ENCODE data around the gene CACNB4.
"Not testable (repeated sequence)": the region's sequence is repeated elsewhere in the genome, so short reads cannot be mapped to it uniquely, and the experiment has no call there.

Gene CACNB4

GRCh38 chr2:151907286-151908203 is 191.3 kb downstream of the CACNB4 start:
- DNase-seq (ENCODE audit: low read depth in 3 of 3, low spot score in 1 of 3): no peak

GRCh38 chr2:151906633-151906998 is 192.2 kb downstream of the CACNB4 start:
- DNase-seq (ENCODE audit: low read depth in 3 of 3, low spot score in 1 of 3): no peak

GRCh38 chr2:151905963-151906632 is 192.7 kb downstream of the CACNB4 start:
- no peak for DNase-seq (ENCODE audit: low read depth in 3 of 3, low spot score in 1 of 3)

- DNase-seq (ENCODE audit: low read depth in 3 of 3, low spot score in 1 of 3): no peak
These were observed 194.0 kb downstream of the CACNB4 start for GRCh38 chr2:151904807-151905206.

- DNase-seq (ENCODE audit: low read depth in 3 of 3, low spot score in 1 of 3): no peak
These were observed 194.8 kb downstream of the CACNB4 start for GRCh38 chr2:151904021-151904420.

- DNase-seq (ENCODE audit: low read depth in 3 of 3, low spot score in 1 of 3): no peak
These were observed 196.0 kb downstream of the CACNB4 start for GRCh38 chr2:151902829-151903228.

GRCh38 chr2:151900331-151900730 is 198.5 kb downstream of the CACNB4 start:
- DNase-seq (ENCODE audit: low read depth in 3 of 3, low spot score in 1 of 3): no peak

GRCh38 chr2:151899156-151899555 is 199.7 kb downstream of the CACNB4 start:
- no peak for DNase-seq (ENCODE audit: low read depth in 3 of 3, low spot score in 1 of 3)

GRCh38 chr2:151891566-151892194 is 207.2 kb downstream of the CACNB4 start:
- no peak for DNase-seq (ENCODE audit: low read depth in 3 of 3, low spot score in 1 of 3)

GRCh38 chr2:151887164-151887563 is 211.7 kb downstream of the CACNB4 start:
- no peak for DNase-seq (ENCODE audit: low read depth in 3 of 3, low spot score in 1 of 3)

GRCh38 chr2:151886241-151886640 is 212.6 kb downstream of the CACNB4 start:
- DNase-seq (ENCODE audit: low read depth in 3 of 3, low spot score in 1 of 3): no peak

GRCh38 chr2:151882786-151883445 is 215.9 kb downstream of the CACNB4 start:
- no peak for DNase-seq (ENCODE audit: low read depth in 3 of 3, low spot score in 1 of 3)

GRCh38 chr2:151881342-151881741 is 217.5 kb downstream of the CACNB4 start:
- DNase-seq (ENCODE audit: low read depth in 3 of 3, low spot score in 1 of 3): no peak

- no peak for DNase-seq (ENCODE audit: low read depth in 3 of 3, low spot score in 1 of 3)
These were observed 218.3 kb downstream of the CACNB4 start for GRCh38 chr2:151880586-151880985.

GRCh38 chr2:151878655-151879563 is 219.9 kb downstream of the CACNB4 start:
- DNase-seq (ENCODE audit: low read depth in 3 of 3, low spot score in 1 of 3): no peak

GRCh38 chr2:151878204-151878603 is 220.6 kb downstream of the CACNB4 start:
- no peak for DNase-seq (ENCODE audit: low read depth in 3 of 3, low spot score in 1 of 3)

- DNase-seq (ENCODE audit: low read depth in 3 of 3, low spot score in 1 of 3): not testable (repeated sequence)
These were observed 223.2 kb downstream of the CACNB4 start for GRCh38 chr2:151875631-151876030.

GRCh38 chr2:151872463-151872862 is 226.4 kb downstream of the CACNB4 start:
- no peak for DNase-seq (ENCODE audit: low read depth in 3 of 3, low spot score in 1 of 3)

GRCh38 chr2:151869291-151869690 is 229.6 kb downstream of the CACNB4 start:
- DNase-seq (ENCODE audit: low read depth in 3 of 3, low spot score in 1 of 3): no peak

GRCh38 chr2:151862700-151863099 is 236.1 kb downstream of the CACNB4 start:
- no peak for DNase-seq (ENCODE audit: low read depth in 3 of 3, low spot score in 1 of 3)
